ENCODE results near the gene MYO18A.

- TF ChIP-seq EZH2 (IDR thresholded peaks at IDR 0.05; ENCODE audit: insufficient read depth, poor library complexity, severe bottlenecking) (no peak), EZH2phosphoT487 (IDR thresholded peaks at IDR 0.05; ENCODE audit: insufficient read depth, low read depth) (no peak)
Measured at GRCh38 chr17:29121442-29121841, 58.8 kb downstream of the MYO18A start.
